PC-9 (cell line): ENCODE results near the gene ITIH4. TPM values are rescaled to one million over a fixed set of nuclear protein-coding genes. Genes with fewer than 3 reads are reported as not detected.

Experiments
- BruUV-seq: library from RNA; stranded (reverse); fragments of 400-500 nt; replicated peaks from 2 replicates; lab custom pipeline; 2021; lab: Mats Ljungman, UMichigan
- CTCF ChIA-PET: fragments of 300-600 bp; sonication (Branson Sonifier 250); formaldehyde crosslinking; loops from one replicate; lab custom pipeline; 2022; ENCODE audit warnings: antibody characterized with exemption; lab: Charles Lee
- POLR2A ChIA-PET: fragments of 300-600 bp; sonication (Branson Sonifier 250); formaldehyde crosslinking; loops from one replicate; lab custom pipeline; 2022; ENCODE audit warnings: antibody characterized with exemption; ENCODE audit not compliant: unreplicated experiment; lab: Charles Lee
- DNase-seq, 2 experiments: peaks; one replicate each; pipeline versions ENCODE4 v3.0.0 to v3.0.0-alpha.2; 2015 to 2022; ENCODE audit warnings: mixed read lengths in 1 of 2
- H2AFZ ChIP-seq: fragments of 200-600 bp; sonication (generic); 2 replicates; pipeline ENCODE4 v1.8.1; 2017; ENCODE audit warnings: antibody characterized with exemption
- H3F3A ChIP-seq: fragments of 200-600 bp; sonication (generic); 2 replicates; pipeline ENCODE4 v1.8.1; 2017; ENCODE audit warnings: antibody characterized with exemption, mild to moderate bottlenecking, low read depth; ENCODE audit not compliant: insufficient read depth
- H3K27ac ChIP-seq: fragments of 200-600 bp; sonication (generic); 2 replicates; pipeline ENCODE4 v1.6.1; 2016; ENCODE audit warnings: mixed run types
- H3K27me3 ChIP-seq: fragments of 200-600 bp; sonication (generic); 2 replicates; pipeline ENCODE4 v1.6.1; 2016; ENCODE audit warnings: low read depth, mixed run types; ENCODE audit not compliant: insufficient read depth
- H3K36me3 ChIP-seq: fragments of 200-600 bp; sonication (generic); 2 replicates; pipeline ENCODE4 v1.6.1; 2016; ENCODE audit warnings: low read depth, mixed run types
- H3K4me1 ChIP-seq: fragments of 200-600 bp; sonication (generic); replicated peaks from 2 replicates; pipeline ENCODE4 v1.6.1; 2016; ENCODE audit warnings: mixed run types; ENCODE audit not compliant: insufficient read depth
- H3K4me2 ChIP-seq: fragments of 200-600 bp; sonication (generic); 2 replicates; pipeline ENCODE4 v1.6.1; 2017; ENCODE audit warnings: mixed run types
- H3K4me3 ChIP-seq: fragments of 200-600 bp; sonication (generic); 2 replicates; pipeline ENCODE4 v1.6.1; 2016; ENCODE audit warnings: mixed run types
- H3K79me2 ChIP-seq: fragments of 200-600 bp; sonication (generic); 2 replicates; pipeline ENCODE4 v1.6.1; 2017; ENCODE audit warnings: low read depth, mixed run types
- H3K9me2 ChIP-seq: fragments of 200-600 bp; sonication (generic); 2 replicates; pipeline ENCODE4 v1.8.1; 2017; ENCODE audit warnings: mild to moderate bottlenecking; ENCODE audit not compliant: insufficient read depth
- H3K9me3 ChIP-seq: fragments of 200-600 bp; sonication (generic); 2 replicates; pipeline ENCODE4 v1.8.1; 2016; ENCODE audit warnings: low read depth; ENCODE audit not compliant: insufficient read depth
- H4K20me1 ChIP-seq: fragments of 200-600 bp; sonication (generic); 2 replicates; pipeline ENCODE4 v1.8.1; 2017; ENCODE audit not compliant: insufficient read depth
- EZH2 ChIP-seq: fragments of 200-600 bp; sonication (generic); IDR thresholded peaks from 2 replicates; pipeline ENCODE4 v1.8.0; 2017; ENCODE audit warnings: antibody characterized with exemption, low read depth
- intact Hi-C: fragments of 100-400 bp; cut with micrococcal nuclease; formaldehyde crosslinking; loops from one replicate; pipeline ENCODE4 v1.10.0; 2022; ENCODE audit not compliant: unreplicated experiment
- total RNA-seq: library from RNA; stranded (reverse); gene quantifications from 2 replicates; pipeline ENCODE4 v1.2.3, GENCODE V29; 2021
- TF ChIP-seq, protein P1 (sequence below): fragments of 200-600 bp; sonication (generic); conservative IDR thresholded peaks from 2 replicates; pipeline ENCODE4 v1.6.1; 2017; ENCODE audit warnings: mixed run types, antibody characterized with exemption, mild to moderate bottlenecking, moderate library complexity

The ITIH4 gene
- total RNA-seq, 1 experiment from 2014 or later: 2.5 TPM

DNA sequence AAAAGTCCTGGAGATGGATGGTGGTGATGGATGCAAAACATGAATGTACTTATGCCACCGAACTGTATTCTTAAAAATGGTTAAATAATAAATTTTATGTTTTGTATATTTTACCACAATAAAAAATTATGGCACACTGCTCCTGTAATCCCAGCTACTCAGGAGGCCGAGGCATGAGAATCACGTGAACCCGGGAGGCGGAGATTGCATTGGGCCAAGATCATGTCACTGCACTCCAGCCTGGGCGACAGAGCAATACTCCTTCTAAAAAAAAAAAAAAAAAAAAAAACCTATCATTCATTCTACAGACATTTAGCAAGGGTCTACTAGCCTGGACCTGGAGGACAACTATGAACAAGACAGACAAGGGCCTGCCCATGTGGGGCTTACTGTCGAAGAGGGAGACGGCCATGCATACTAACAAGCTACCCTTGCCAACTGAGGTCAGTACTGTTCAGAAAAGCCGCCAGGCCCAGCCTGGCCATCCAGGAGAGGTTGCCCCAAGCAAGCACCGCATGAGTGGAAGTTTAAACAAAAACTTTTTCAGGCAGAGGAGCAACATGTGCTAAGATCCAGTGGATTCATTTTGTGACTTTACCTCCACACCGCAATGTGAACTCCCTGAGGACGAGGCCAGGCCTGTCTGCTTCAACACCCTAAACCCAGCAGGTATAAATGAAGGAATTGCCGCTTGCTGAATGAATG is 57.0 kb downstream of the ITIH4 start:
- Histone ChIP-seq H3F3A (no peaks in the 10 kb centered on the region), H3K27ac (no peak overlapping the region), H2AFZ (no peak overlapping the region), H3K27me3 (no peaks in the 10 kb centered on the region), H3K79me2 (peaks cover 16% of the 10 kb centered on the region), H3K4me2 (no peak overlapping the region), H3K4me3 (no peak overlapping the region), H3K36me3 (no peaks in the 10 kb centered on the region), H3K9me3 (no peaks in the 10 kb centered on the region), H3K9me2 (no peaks in the 10 kb centered on the region), H3K4me1 (peaks cover 9% of the 10 kb centered on the region; the same call in 1 of the 2 replicates), H4K20me1 (no peaks in the 10 kb centered on the region)
- BruUV-seq: no TSS peak
- DNase-seq: no peak
- TF ChIP-seq, protein P1, sequence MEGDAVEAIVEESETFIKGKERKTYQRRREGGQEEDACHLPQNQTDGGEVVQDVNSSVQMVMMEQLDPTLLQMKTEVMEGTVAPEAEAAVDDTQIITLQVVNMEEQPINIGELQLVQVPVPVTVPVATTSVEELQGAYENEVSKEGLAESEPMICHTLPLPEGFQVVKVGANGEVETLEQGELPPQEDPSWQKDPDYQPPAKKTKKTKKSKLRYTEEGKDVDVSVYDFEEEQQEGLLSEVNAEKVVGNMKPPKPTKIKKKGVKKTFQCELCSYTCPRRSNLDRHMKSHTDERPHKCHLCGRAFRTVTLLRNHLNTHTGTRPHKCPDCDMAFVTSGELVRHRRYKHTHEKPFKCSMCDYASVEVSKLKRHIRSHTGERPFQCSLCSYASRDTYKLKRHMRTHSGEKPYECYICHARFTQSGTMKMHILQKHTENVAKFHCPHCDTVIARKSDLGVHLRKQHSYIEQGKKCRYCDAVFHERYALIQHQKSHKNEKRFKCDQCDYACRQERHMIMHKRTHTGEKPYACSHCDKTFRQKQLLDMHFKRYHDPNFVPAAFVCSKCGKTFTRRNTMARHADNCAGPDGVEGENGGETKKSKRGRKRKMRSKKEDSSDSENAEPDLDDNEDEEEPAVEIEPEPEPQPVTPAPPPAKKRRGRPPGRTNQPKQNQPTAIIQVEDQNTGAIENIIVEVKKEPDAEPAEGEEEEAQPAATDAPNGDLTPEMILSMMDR: no peak
- no peak for TF ChIP-seq EZH2
- ChIA-PET POLR2A (interaction anchor here (0.6 kb wide), 1 partner anchor 8 kb away, joined by 5 read pairs; no protein-coding TSS in a partner anchor), CTCF (no interaction called here)
- intact Hi-C loops: no loop called here

DNA sequence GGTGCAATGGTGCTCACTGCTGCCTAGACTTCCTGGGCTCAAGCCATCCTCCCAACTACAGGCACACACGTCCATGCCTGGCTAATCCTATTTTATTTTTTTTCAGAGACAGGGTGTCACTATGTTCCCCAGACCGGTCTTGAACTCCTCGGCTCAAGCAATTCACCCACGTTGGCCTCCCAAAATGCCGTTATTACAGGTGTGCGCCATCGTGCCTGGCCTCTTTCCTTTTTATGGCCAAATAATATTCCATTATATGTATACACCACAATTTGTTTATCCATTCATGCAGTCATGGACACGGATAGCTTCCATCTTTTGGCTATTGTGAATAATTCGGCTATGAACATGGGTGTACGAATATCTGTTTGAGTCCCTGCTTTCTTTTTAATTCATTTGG is 58.8 kb downstream of the ITIH4 start:
- peak overlapping the region; percentile 94; the same call in 1 of the 2 replicates for H3K4me3 ChIP-seq
- peaks cover 5% of the 10 kb centered on the region; the same call in 1 of the 2 replicates for H3K36me3 ChIP-seq
- POLR2A ChIA-PET: interaction anchor here (0.5 to 0.7 kb wide), 2 partner anchors 101 to 224 kb away, joined by 3 to 17 read pairs; no protein-coding TSS in a partner anchor
- no peaks in the 10 kb centered on the region for H3K27me3 ChIP-seq
- peaks cover 9% of the 10 kb centered on the region; the same call in 1 of the 2 replicates for H3K4me1 ChIP-seq
- H3K27ac ChIP-seq: no peak overlapping the region
- no TSS peak for BruUV-seq
- intact Hi-C loops: no loop called here
- H2AFZ ChIP-seq: peak overlapping the region; percentile 97
- peaks cover 20% of the 10 kb centered on the region for H3K79me2 ChIP-seq
- no peaks in the 10 kb centered on the region for H4K20me1 ChIP-seq
- CTCF ChIA-PET: interaction anchor here (0.6 kb wide), 1 partner anchor 55 kb away, joined by 3 read pairs; no protein-coding TSS in a partner anchor
- no peaks in the 10 kb centered on the region for H3K9me2 ChIP-seq
- DNase-seq: no peak
- no peak for TF ChIP-seq EZH2
- TF ChIP-seq, protein P1: no peak
- peak overlapping the region; percentile 78 for H3K4me2 ChIP-seq
- no peaks in the 10 kb centered on the region for H3F3A ChIP-seq
- no peaks in the 10 kb centered on the region for H3K9me3 ChIP-seq

DNA sequence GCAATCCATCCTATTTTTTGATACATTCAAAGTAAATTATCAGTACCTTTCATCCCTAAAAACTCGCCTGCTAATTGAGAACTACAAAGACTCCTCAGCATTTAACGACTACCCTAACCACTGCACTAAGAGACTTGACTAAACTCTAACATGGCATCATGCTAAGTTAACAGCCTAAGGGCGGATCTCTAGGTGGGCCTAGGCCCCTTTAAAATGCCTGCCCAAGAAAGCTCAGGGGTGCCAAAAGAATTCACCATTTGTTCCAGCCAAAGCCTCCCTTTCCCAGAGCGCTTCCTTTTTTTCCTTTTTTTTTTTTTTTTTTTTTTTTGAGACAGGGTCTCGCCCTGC is 59.2 kb downstream of the ITIH4 start:
- intact Hi-C loops: no loop called here
- peak overlapping the region; percentile 97 for H2AFZ ChIP-seq
- ChIA-PET POLR2A (interaction anchor here (0.5 to 0.7 kb wide), 4 partner anchors 8 to 468 kb away, joined by 3 to 17 read pairs (median 6); no protein-coding TSS in a partner anchor), CTCF (interaction anchor here (0.6 kb wide), 1 partner anchor 55 kb away, joined by 3 read pairs; no protein-coding TSS in a partner anchor)
- no peaks in the 10 kb centered on the region for H3K9me2 ChIP-seq
- peak overlapping the region; percentile 53; the same call in 1 of the 2 replicates for H3K27ac ChIP-seq
- no peak for DNase-seq
- H3K4me2 ChIP-seq: peak overlapping the region; percentile 78
- no peaks in the 10 kb centered on the region for H3F3A ChIP-seq
- TSS peak; percentile 94 for BruUV-seq
- peak overlapping the region; percentile 94 for H3K4me3 ChIP-seq
- H3K27me3 ChIP-seq: no peaks in the 10 kb centered on the region
- H3K9me3 ChIP-seq: no peaks in the 10 kb centered on the region
- peaks cover 9% of the 10 kb centered on the region; the same call in 1 of the 2 replicates for H3K4me1 ChIP-seq
- H3K36me3 ChIP-seq: peaks cover 5% of the 10 kb centered on the region; the same call in 1 of the 2 replicates
- no peaks in the 10 kb centered on the region for H4K20me1 ChIP-seq
- TF ChIP-seq, protein P1: no peak
- peaks cover 20% of the 10 kb centered on the region for H3K79me2 ChIP-seq
